Measurements from ENCODE around the gene ACE. TPM values are rescaled to one million over a fixed set of nuclear protein-coding genes. Genes with fewer than 3 reads are reported as not detected.

Gene ACE
- total RNA-seq, 4 donors from 2014 or later: 7.5 to 35.3 (median 14.1) TPM

GRCh38 chr17:63515426-63515825 is 38.6 kb downstream of the ACE start:
- Histone ChIP-seq H3K9me3 (peaks cover 0 to 6% (median 0%) of the 10 kb centered on the region in 4 donors), H3K27ac (no peak overlapping the region), H3K4me3 (no peak overlapping the region), H3K36me3 (no peaks in the 10 kb centered on the region), H3K4me1 (no peaks in the 10 kb centered on the region), H3K27me3 (no peaks in the 10 kb centered on the region)
- 72 to 80% methylated on average over 1 of the region's 1 CpG for whole genome bisulfite sequencing, 2 donors
- TF ChIP-seq EP300 (IDR thresholded peaks at IDR 0.05) (no peak), POLR2A (IDR thresholded peaks at IDR 0.05) (no peak), CTCF (IDR thresholded peaks at IDR 0.05) (no peak)
- no peak for DNase-seq (ENCODE audit: low spot score in 2 of 2)

GRCh38 chr17:63516910-63517824 is 40.3 kb downstream of the ACE start:
- DNase-seq (ENCODE audit: low spot score in 2 of 2): no peak
- Histone ChIP-seq H3K4me1 (no peaks in the 10 kb centered on the region), H3K36me3 (no peaks in the 10 kb centered on the region), H3K27ac (no peak overlapping the region), H3K9me3 (peaks cover 0 to 6% (median 0%) of the 10 kb centered on the region in 4 donors), H3K4me3 (no peak overlapping the region), H3K27me3 (peaks cover 0 to 5% of the 10 kb centered on the region in 2 donors)
- TF ChIP-seq EP300 (IDR thresholded peaks at IDR 0.05): no peak
- no peak for TF ChIP-seq POLR2A (IDR thresholded peaks at IDR 0.05)
- TF ChIP-seq CTCF (IDR thresholded peaks at IDR 0.05): no peak
- 71 to 73% methylated on average over 6 of the region's 6 CpGs for WGBS, 2 donors

- Histone ChIP-seq H3K27me3 (peaks cover 0 to 5% of the 10 kb centered on the region in 2 donors), H3K4me3 (no peak overlapping the region), H3K36me3 (no peaks in the 10 kb centered on the region), H3K9me3 (peaks cover 0 to 6% (median 0%) of the 10 kb centered on the region in 4 donors), H3K4me1 (peaks cover 0 to 3% (median 0%) of the 10 kb centered on the region in 4 donors), H3K27ac (no peak overlapping the region)
- WGBS, 2 donors: 72 to 73% methylated on average over 8 of the region's 8 CpGs
- no peak for TF ChIP-seq POLR2A (IDR thresholded peaks at IDR 0.05)
- TF ChIP-seq EP300 (IDR thresholded peaks at IDR 0.05): no peak
- TF ChIP-seq CTCF (IDR thresholded peaks at IDR 0.05): no peak
- no peak for DNase-seq (ENCODE audit: low spot score in 2 of 2)
These were observed 41.1 kb downstream of the ACE start for GRCh38 chr17:63517825-63518534.

- DNase-seq (ENCODE audit: low spot score in 2 of 2): no peak
- Histone ChIP-seq H3K9me3 (peaks cover 0 to 6% (median 0%) of the 10 kb centered on the region in 4 donors), H3K4me1 (peaks cover 0 to 8% (median 0%) of the 10 kb centered on the region in 4 donors), H3K27ac (no peak overlapping the region), H3K27me3 (peaks cover 0 to 16% of the 10 kb centered on the region in 2 donors), H3K36me3 (no peaks in the 10 kb centered on the region), H3K4me3 (no peak overlapping the region)
- TF ChIP-seq EP300 (IDR thresholded peaks at IDR 0.05): no peak
- TF ChIP-seq POLR2A (IDR thresholded peaks at IDR 0.05): no peak
- TF ChIP-seq CTCF (IDR thresholded peaks at IDR 0.05): no peak
- 83 to 85% methylated on average over 1 of the region's 1 CpG for WGBS, 2 donors
These were observed 42.4 kb downstream of the ACE start for GRCh38 chr17:63519116-63519881.
